Body of pancreas (tissue), 4 donors: Measurements from ENCODE around the gene LY6G6D.

ENCODE experiments used
- CTCF ChIP-seq, 7 experiments: fragments of 450-650 bp in 4 of 7; fragments of 200-600 bp in 3 of 7; sonication (generic) in 3 of 7; IDR thresholded peaks; one replicate each; pipeline ENCODE4 v1.5.1; 2016 to 2019; ENCODE audit warnings: antibody characterized with exemption in 7 of 7
- POLR2A ChIP-seq, 3 donors: fragments of 450-650 bp; IDR thresholded peaks; one replicate each; pipeline ENCODE4 v1.6.1; 2016; ENCODE audit warnings: antibody characterized with exemption in 3 of 3, mild to moderate bottlenecking in 2 of 3

GRCh38 chr6:31665501-31666336 is 49.4 kb upstream of the LY6G6D start, which contains the start of gene CSNK2B:
- TF ChIP-seq CTCF (IDR thresholded peaks at IDR 0.05) (peak in 1 of 7 experiments; percentile 23), POLR2A (IDR thresholded peaks at IDR 0.05) (peak; percentile 69 to 91 (median 88))
